ENCODE data around the gene NFATC1. TPM values are rescaled to one million over a fixed set of nuclear protein-coding genes. Genes with fewer than 3 reads are reported as not detected.

NFATC1 gene
- total RNA-seq, 3 donors from 2014 or later (not counting 1 experiment from before 2014, with no cell fraction given): 35.8 to 47.4 (median 37.1) TPM

GRCh38 chr18:79553154-79553553, 157.4 kb downstream of the NFATC1 start:
- no peak overlapping the region for H3K27ac Mint-ChIP-seq
- H3K4me1 ChIP-seq (ENCODE audit: control insufficient read depth, insufficient read depth, low read length): no peaks in the 10 kb centered on the region
- H3K27me3 Mint-ChIP-seq (ENCODE audit: low read depth in 2 of 2): no peaks in the 10 kb centered on the region
- no peaks in the 10 kb centered on the region for H3K36me3 ChIP-seq (ENCODE audit: control insufficient read depth, insufficient read depth, low read length)
- no peak for TF ChIP-seq CTCF (IDR thresholded peaks at IDR 0.05)
- WGBS (ENCODE audit: insufficient coverage): 93% methylated on average over 24 of the region's 24 CpGs
- intact Hi-C loops (cut with micrococcal nuclease): no loop called here
- H3K4me3 ChIP-seq (ENCODE audit: low read length): no peak overlapping the region
- no peaks in the 10 kb centered on the region for H3K9me3 ChIP-seq (ENCODE audit: control insufficient read depth, insufficient read depth, low read length)
- H3K9me3 Mint-ChIP-seq: no peaks in the 10 kb centered on the region
- DNase-seq (no peak), ATAC-seq (peak in 1 of 3 donors; percentile 14)
- H3K36me3 Mint-ChIP-seq: no peaks in the 10 kb centered on the region
- peaks cover 0 to 4% of the 10 kb centered on the region in 2 donors for H3K4me1 Mint-ChIP-seq
- H3K27me3 ChIP-seq (ENCODE audit: control insufficient read depth, insufficient read depth, low read length): no peaks in the 10 kb centered on the region
- H3K27ac ChIP-seq (ENCODE audit: low read length): no peak overlapping the region
- no peak overlapping the region for H3K4me3 Mint-ChIP-seq

GRCh38 chr18:79553696-79554095, 158.0 kb downstream of the NFATC1 start:
- ATAC-seq (no peak), DNase-seq (no peak)
- H3K36me3 Mint-ChIP-seq: no peaks in the 10 kb centered on the region
- no peaks in the 10 kb centered on the region for H3K27me3 Mint-ChIP-seq (ENCODE audit: low read depth in 2 of 2)
- H3K27ac Mint-ChIP-seq: no peak overlapping the region
- Histone ChIP-seq H3K4me1 (ENCODE audit: control insufficient read depth, insufficient read depth, low read length) (no peaks in the 10 kb centered on the region), H3K36me3 (ENCODE audit: control insufficient read depth, insufficient read depth, low read length) (no peaks in the 10 kb centered on the region), H3K27ac (ENCODE audit: low read length) (no peak overlapping the region), H3K4me3 (ENCODE audit: low read length) (no peak overlapping the region), H3K9me3 (ENCODE audit: control insufficient read depth, insufficient read depth, low read length) (no peaks in the 10 kb centered on the region), H3K27me3 (ENCODE audit: control insufficient read depth, insufficient read depth, low read length) (no peaks in the 10 kb centered on the region)
- 95% methylated on average over 25 of the region's 25 CpGs for WGBS (ENCODE audit: insufficient coverage)
- no peaks in the 10 kb centered on the region for H3K9me3 Mint-ChIP-seq
- no peak overlapping the region for H3K4me3 Mint-ChIP-seq
- TF ChIP-seq CTCF (IDR thresholded peaks at IDR 0.05): no peak
- H3K4me1 Mint-ChIP-seq: peaks cover 0 to 4% of the 10 kb centered on the region in 2 donors
- intact Hi-C loops (cut with micrococcal nuclease): no loop called here

- Mint-ChIP-seq H3K4me1 (peaks cover 0 to 4% of the 10 kb centered on the region in 2 donors), H3K27me3 (ENCODE audit: low read depth in 2 of 2) (no peaks in the 10 kb centered on the region), H3K27ac (no peak overlapping the region), H3K36me3 (no peaks in the 10 kb centered on the region), H3K9me3 (no peaks in the 10 kb centered on the region), H3K4me3 (no peak overlapping the region)
- Histone ChIP-seq H3K27me3 (ENCODE audit: control insufficient read depth, insufficient read depth, low read length) (no peaks in the 10 kb centered on the region), H3K4me1 (ENCODE audit: control insufficient read depth, insufficient read depth, low read length) (no peaks in the 10 kb centered on the region), H3K4me3 (ENCODE audit: low read length) (no peak overlapping the region), H3K9me3 (ENCODE audit: control insufficient read depth, insufficient read depth, low read length) (no peaks in the 10 kb centered on the region), H3K36me3 (ENCODE audit: control insufficient read depth, insufficient read depth, low read length) (no peaks in the 10 kb centered on the region), H3K27ac (ENCODE audit: low read length) (no peak overlapping the region)
- ATAC-seq: no peak
- WGBS (ENCODE audit: insufficient coverage): 90% methylated on average over 13 of the region's 13 CpGs
- TF ChIP-seq CTCF (IDR thresholded peaks at IDR 0.05): no peak
- intact Hi-C loops (cut with micrococcal nuclease): no loop called here
- DNase-seq: no peak
Measured at GRCh38 chr18:79554321-79554720, 158.6 kb downstream of the NFATC1 start.

GRCh38 chr18:79554945-79555645, 159.4 kb downstream of the NFATC1 start:
- no peaks in the 10 kb centered on the region for H3K9me3 ChIP-seq (ENCODE audit: control insufficient read depth, insufficient read depth, low read length)
- Mint-ChIP-seq H3K27me3 (ENCODE audit: low read depth in 2 of 2) (no peaks in the 10 kb centered on the region), H3K36me3 (no peaks in the 10 kb centered on the region), H3K27ac (no peak overlapping the region), H3K4me3 (no peak overlapping the region), H3K4me1 (peaks cover 0 to 6% of the 10 kb centered on the region in 2 donors), H3K9me3 (no peaks in the 10 kb centered on the region)
- no peaks in the 10 kb centered on the region for H3K36me3 ChIP-seq (ENCODE audit: control insufficient read depth, insufficient read depth, low read length)
- 89% methylated on average over 30 of the region's 30 CpGs for WGBS (ENCODE audit: insufficient coverage)
- ATAC-seq (no peak), DNase-seq (no peak)
- intact Hi-C loops (cut with micrococcal nuclease): no loop called here
- H3K4me3 ChIP-seq (ENCODE audit: low read length): no peak overlapping the region
- no peak for TF ChIP-seq CTCF (IDR thresholded peaks at IDR 0.05)
- H3K4me1 ChIP-seq (ENCODE audit: control insufficient read depth, insufficient read depth, low read length): no peaks in the 10 kb centered on the region
- no peaks in the 10 kb centered on the region for H3K27me3 ChIP-seq (ENCODE audit: control insufficient read depth, insufficient read depth, low read length)
- H3K27ac ChIP-seq (ENCODE audit: low read length): no peak overlapping the region
